ENCODE data around the gene PIGA.

Gene PIGA

GRCh38 chrX:15349046-15349445 is 13.7 kb upstream of the PIGA start:
- FAIRE-seq (peak; percentile 83), DNase-seq (ENCODE audit: insufficient read length) (no peak)
- TF ChIP-seq TAF1 (IDR thresholded peaks at IDR 0.05; ENCODE audit: borderline replicate concordance, low read depth, low read length) (no peak), POLR2AphosphoS5 (IDR thresholded peaks at IDR 0.05; ENCODE audit: low read depth, low read length) (no peak), POLR2A (IDR thresholded peaks at IDR 0.05; ENCODE audit: low read depth, low read length) (no peak)

GRCh38 chrX:15345976-15346375 is 10.7 kb upstream of the PIGA start:
- TF ChIP-seq POLR2AphosphoS5 (IDR thresholded peaks at IDR 0.05; ENCODE audit: low read depth, low read length) (no peak), POLR2A (IDR thresholded peaks at IDR 0.05; ENCODE audit: low read depth, low read length) (no peak), TAF1 (IDR thresholded peaks at IDR 0.05; ENCODE audit: borderline replicate concordance, low read depth, low read length) (no peak)
- DNase-seq (ENCODE audit: insufficient read length) (no peak), FAIRE-seq (no peak)

- TF ChIP-seq POLR2AphosphoS5 (IDR thresholded peaks at IDR 0.05; ENCODE audit: low read depth, low read length), result no peak
- no peak for TF ChIP-seq POLR2A (IDR thresholded peaks at IDR 0.05; ENCODE audit: low read depth, low read length)
- TF ChIP-seq TAF1 (IDR thresholded peaks at IDR 0.05; ENCODE audit: borderline replicate concordance, low read depth, low read length), result no peak
- FAIRE-seq, result no peak
- no peak for DNase-seq (ENCODE audit: insufficient read length)
Observed at GRCh38 chrX:15344106-15344505, 8.8 kb upstream of the PIGA start.

GRCh38 chrX:15343075-15343476 is 7.8 kb upstream of the PIGA start:
- TF ChIP-seq POLR2AphosphoS5 (IDR thresholded peaks at IDR 0.05; ENCODE audit: low read depth, low read length) (no peak), POLR2A (IDR thresholded peaks at IDR 0.05; ENCODE audit: low read depth, low read length) (no peak), TAF1 (IDR thresholded peaks at IDR 0.05; ENCODE audit: borderline replicate concordance, low read depth, low read length) (no peak)
- FAIRE-seq, result peak; percentile 17
- DNase-seq (ENCODE audit: insufficient read length), result no peak

- TF ChIP-seq POLR2AphosphoS5 (IDR thresholded peaks at IDR 0.05; ENCODE audit: low read depth, low read length) (no peak), POLR2A (IDR thresholded peaks at IDR 0.05; ENCODE audit: low read depth, low read length) (no peak), TAF1 (IDR thresholded peaks at IDR 0.05; ENCODE audit: borderline replicate concordance, low read depth, low read length) (no peak)
- DNase-seq (ENCODE audit: insufficient read length) (no peak), FAIRE-seq (no peak)
Observed at GRCh38 chrX:15340867-15341266, 5.5 kb upstream of the PIGA start.

GRCh38 chrX:15336023-15336413 is 695 bp upstream of the PIGA start:
- FAIRE-seq (no peak), DNase-seq (ENCODE audit: insufficient read length) (no peak)
- TF ChIP-seq POLR2AphosphoS5 (IDR thresholded peaks at IDR 0.05; ENCODE audit: low read depth, low read length) (no peak), TAF1 (IDR thresholded peaks at IDR 0.05; ENCODE audit: borderline replicate concordance, low read depth, low read length) (no peak), POLR2A (IDR thresholded peaks at IDR 0.05; ENCODE audit: low read depth, low read length) (no peak)

GRCh38 chrX:15334561-15334960 is 762 bp downstream of the PIGA start:
- no peak for DNase-seq (ENCODE audit: insufficient read length)
- TF ChIP-seq TAF1 (IDR thresholded peaks at IDR 0.05; ENCODE audit: borderline replicate concordance, low read depth, low read length), result no peak
- TF ChIP-seq POLR2AphosphoS5 (IDR thresholded peaks at IDR 0.05; ENCODE audit: low read depth, low read length), result no peak
- no peak for TF ChIP-seq POLR2A (IDR thresholded peaks at IDR 0.05; ENCODE audit: low read depth, low read length)
- no peak for FAIRE-seq

GRCh38 chrX:15328821-15329220 is 6.5 kb downstream of the PIGA start:
- DNase-seq (ENCODE audit: insufficient read length) (no peak), FAIRE-seq (no peak)
- no peak for TF ChIP-seq POLR2AphosphoS5 (IDR thresholded peaks at IDR 0.05; ENCODE audit: low read depth, low read length)
- no peak for TF ChIP-seq TAF1 (IDR thresholded peaks at IDR 0.05; ENCODE audit: borderline replicate concordance, low read depth, low read length)
- no peak for TF ChIP-seq POLR2A (IDR thresholded peaks at IDR 0.05; ENCODE audit: low read depth, low read length)

GRCh38 chrX:15328131-15328530 is 7.2 kb downstream of the PIGA start:
- no peak for DNase-seq (ENCODE audit: insufficient read length)
- FAIRE-seq, result peak; percentile 5
- TF ChIP-seq POLR2AphosphoS5 (IDR thresholded peaks at IDR 0.05; ENCODE audit: low read depth, low read length), result no peak
- TF ChIP-seq POLR2A (IDR thresholded peaks at IDR 0.05; ENCODE audit: low read depth, low read length), result no peak
- TF ChIP-seq TAF1 (IDR thresholded peaks at IDR 0.05; ENCODE audit: borderline replicate concordance, low read depth, low read length), result no peak

GRCh38 chrX:15322472-15322871 is 12.9 kb downstream of the PIGA start:
- DNase-seq (ENCODE audit: insufficient read length) (no peak), FAIRE-seq (no peak)
- no peak for TF ChIP-seq POLR2AphosphoS5 (IDR thresholded peaks at IDR 0.05; ENCODE audit: low read depth, low read length)
- no peak for TF ChIP-seq TAF1 (IDR thresholded peaks at IDR 0.05; ENCODE audit: borderline replicate concordance, low read depth, low read length)
- TF ChIP-seq POLR2A (IDR thresholded peaks at IDR 0.05; ENCODE audit: low read depth, low read length), result no peak

- DNase-seq (ENCODE audit: insufficient read length), result no peak
- TF ChIP-seq TAF1 (IDR thresholded peaks at IDR 0.05; ENCODE audit: borderline replicate concordance, low read depth, low read length), result no peak
- no peak for TF ChIP-seq POLR2AphosphoS5 (IDR thresholded peaks at IDR 0.05; ENCODE audit: low read depth, low read length)
- TF ChIP-seq POLR2A (IDR thresholded peaks at IDR 0.05; ENCODE audit: low read depth, low read length), result no peak
- FAIRE-seq, result no peak
Observed at GRCh38 chrX:15322072-15322471, 13.3 kb downstream of the PIGA start.

- FAIRE-seq (no peak), DNase-seq (ENCODE audit: insufficient read length) (no peak)
- TF ChIP-seq POLR2A (IDR thresholded peaks at IDR 0.05; ENCODE audit: low read depth, low read length) (no peak), TAF1 (IDR thresholded peaks at IDR 0.05; ENCODE audit: borderline replicate concordance, low read depth, low read length) (no peak), POLR2AphosphoS5 (IDR thresholded peaks at IDR 0.05; ENCODE audit: low read depth, low read length) (no peak)
Observed at GRCh38 chrX:15321447-15321846, 13.9 kb downstream of the PIGA start.

GRCh38 chrX:15320297-15320696 is 15.0 kb downstream of the PIGA start:
- DNase-seq (ENCODE audit: insufficient read length) (no peak), FAIRE-seq (no peak)
- TF ChIP-seq POLR2AphosphoS5 (IDR thresholded peaks at IDR 0.05; ENCODE audit: low read depth, low read length), result no peak
- no peak for TF ChIP-seq TAF1 (IDR thresholded peaks at IDR 0.05; ENCODE audit: borderline replicate concordance, low read depth, low read length)
- no peak for TF ChIP-seq POLR2A (IDR thresholded peaks at IDR 0.05; ENCODE audit: low read depth, low read length)

Measured in GM12892 (cell line).